GM19395 (cell line): ENCODE results near the gene PNPLA7.

Experiments used
- ATAC-seq: cut with Tn5 transposase; IDR thresholded peaks from one replicate; pipeline ENCODE4 v1.9.1; 2021; ENCODE audit warnings: mild to moderate bottlenecking, moderate library complexity; ENCODE audit not compliant: unreplicated experiment

Gene PNPLA7

GRCh38 chr9:137497921-137498719, 52.1 kb downstream of the PNPLA7 start:
- ATAC-seq, result no peak

DNA sequence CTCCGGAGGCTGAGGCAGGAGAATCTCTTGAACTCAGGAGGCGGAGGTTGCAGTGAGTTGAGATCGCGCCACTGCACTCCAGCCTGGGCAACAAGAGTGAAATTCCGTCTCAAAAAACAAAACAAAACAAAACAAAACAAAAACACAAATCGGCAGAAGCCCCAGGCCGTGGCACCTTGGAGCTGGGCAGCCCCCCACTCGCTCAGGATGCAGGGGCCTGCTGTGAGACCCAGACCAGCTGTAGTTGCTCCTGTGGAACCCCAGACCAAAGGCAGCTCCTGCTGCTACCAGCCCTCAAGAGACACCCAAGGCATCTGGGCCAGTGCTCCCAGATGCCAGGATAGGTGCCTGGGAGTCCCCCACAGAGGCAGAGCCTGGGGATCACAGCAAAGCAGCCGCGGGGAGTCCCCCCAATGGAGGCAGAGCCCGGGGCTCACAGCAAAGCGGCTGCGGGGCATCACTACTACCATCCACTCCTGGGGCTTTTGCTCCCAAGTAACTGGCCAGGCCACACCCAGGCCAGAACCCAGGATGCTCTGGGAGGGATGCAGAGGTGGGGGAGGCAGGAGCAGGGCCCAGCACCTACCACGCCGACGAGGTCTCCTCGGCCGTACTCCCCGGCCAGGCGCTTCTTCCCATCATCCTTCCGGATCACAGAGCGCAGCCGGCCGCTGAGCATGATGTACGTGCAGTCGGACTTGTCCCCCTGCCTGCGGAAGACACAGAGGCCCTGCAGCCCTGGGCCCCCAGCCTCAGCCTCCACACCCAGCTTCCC, 53.4 kb downstream of the PNPLA7 start:
- no peak for ATAC-seq

DNA sequence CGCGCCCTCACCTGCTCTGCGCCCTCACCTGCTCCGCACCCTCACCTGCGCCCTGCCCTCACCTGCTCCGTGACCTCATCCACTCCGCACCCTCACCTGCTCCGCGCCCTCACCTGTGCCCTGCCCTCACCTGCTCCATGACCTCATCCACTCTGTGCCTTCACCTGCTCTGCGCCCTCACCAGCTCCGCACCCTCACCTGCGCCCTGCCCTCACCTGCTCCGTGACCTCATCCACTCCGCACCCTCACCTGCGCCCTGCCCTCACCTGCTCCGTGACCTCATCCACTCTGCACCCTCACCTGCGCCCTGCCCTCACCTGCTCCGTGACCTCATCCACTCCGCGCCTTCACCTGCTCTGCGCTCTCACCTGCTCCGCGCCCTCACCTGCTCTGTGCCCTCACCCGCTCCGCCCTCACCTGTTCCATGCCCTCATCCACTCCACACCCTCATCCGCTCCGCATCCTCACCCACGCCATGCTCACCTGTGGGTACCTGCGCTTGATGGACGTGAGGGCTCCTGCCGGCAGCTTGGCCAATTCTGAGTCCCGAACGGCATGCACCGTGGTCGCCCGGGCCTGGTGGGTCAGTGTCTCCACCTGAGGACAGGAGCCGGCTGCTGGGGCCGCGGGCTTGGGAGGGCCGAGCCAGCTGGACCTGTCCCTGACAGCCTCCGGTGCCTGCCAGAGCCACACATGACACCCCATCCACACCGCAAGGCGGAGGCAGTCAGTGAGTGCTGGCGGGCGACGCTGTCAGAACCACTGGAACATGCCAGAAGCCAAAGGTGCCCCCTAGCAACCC, 55.5 kb downstream of the PNPLA7 start:
- no peak for ATAC-seq

DNA sequence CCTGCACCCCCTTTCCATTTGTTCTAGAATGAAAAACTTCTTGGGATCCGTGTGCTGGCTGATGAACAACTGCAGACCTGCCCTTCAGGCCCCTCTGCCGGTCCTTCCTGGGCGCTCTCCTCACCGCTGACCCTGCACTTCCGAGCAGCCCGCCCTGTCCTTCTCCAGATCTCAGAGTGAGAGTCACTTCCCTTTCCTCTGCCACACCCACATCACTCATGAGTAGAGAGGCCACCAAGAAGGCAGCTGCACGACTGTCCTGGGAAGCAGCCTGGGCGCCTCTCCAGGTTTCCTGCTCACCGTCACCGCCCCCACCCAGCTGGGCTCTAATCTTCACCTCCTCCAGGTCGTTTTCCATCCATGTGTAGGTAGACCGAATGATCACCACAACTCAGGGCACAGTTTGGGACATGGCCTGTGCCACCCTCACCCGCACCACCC, 56.1 kb downstream of the PNPLA7 start:
- ATAC-seq, result no peak

GRCh38 chr9:137493364-137494103, 56.7 kb downstream of the PNPLA7 start:
- no peak for ATAC-seq

DNA sequence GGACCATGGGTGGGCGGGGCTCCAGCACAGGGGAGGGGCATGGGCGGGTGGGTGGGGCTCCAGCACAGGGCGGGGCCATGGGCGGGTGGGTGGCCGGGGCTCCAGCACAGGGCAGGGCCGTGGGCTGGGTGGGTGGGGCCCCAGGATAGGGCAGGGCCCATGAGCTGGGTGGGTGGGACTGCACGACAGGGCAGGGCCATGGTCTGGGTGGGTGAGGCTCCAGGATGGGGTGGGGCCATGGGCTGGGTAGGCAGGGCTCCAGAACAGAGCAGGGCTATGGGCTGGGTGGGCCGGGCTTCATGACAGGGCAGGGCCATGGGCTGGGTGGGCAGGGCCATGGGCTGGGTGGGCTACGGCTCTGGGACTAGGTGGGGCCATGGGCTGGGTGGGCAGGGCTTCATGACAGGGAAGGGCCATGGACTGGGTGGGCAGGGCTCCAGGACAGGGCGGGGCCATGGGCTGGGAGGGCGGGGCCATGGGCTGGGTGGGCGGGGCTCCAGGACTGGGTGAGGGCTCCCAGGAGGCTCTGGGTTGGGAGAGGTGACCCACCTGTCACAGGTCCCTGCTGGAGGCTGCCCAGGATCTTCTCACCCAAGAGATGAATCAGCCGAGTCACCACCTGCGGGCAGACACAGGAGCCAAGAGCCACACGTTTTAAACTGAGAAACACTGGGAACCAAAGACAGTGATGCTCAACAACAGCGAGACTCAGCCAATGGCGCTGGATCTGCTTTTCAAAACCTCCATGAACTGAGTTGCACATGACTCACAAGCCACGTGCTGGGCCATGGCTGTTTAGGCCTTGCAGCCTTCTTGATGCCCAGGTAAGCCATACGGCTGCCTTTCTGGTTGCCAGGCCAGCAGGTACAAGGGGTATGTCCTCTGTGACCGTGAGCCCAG, 57.5 kb downstream of the PNPLA7 start:
- ATAC-seq, result no peak

GRCh38 chr9:137491735-137492432, 58.3 kb downstream of the PNPLA7 start:
- ATAC-seq, result no peak

DNA sequence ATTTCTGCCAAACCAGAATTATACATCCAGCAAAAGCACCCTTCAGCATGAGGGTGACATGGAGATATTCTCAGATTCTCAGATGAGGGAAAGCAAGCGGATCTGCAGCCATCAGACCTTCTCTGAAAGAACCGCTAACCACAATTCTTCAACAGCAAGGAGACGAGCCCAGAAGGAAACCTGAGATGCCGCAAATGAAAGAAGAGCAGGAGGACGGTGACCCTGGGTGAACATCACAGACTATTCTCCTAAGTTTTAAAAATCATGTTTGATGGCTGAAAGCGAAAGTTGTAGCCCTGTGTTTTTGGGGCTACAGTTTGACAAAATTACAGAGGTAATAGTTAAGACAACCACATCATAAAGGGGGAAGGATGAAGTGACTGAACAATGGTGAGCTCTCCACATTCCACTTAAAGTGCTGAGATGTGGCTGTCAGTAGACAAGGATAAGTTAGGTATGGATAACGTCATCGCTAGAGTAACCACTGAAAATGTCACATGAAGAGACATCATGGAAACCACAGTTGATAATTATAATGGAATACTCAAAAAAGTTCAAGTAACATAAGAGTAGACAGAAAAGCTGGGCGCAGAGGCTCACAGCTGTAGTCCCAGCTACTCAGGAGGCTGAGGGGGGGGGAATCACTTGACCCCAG, 59.5 kb downstream of the PNPLA7 start:
- ATAC-seq, result no peak

DNA sequence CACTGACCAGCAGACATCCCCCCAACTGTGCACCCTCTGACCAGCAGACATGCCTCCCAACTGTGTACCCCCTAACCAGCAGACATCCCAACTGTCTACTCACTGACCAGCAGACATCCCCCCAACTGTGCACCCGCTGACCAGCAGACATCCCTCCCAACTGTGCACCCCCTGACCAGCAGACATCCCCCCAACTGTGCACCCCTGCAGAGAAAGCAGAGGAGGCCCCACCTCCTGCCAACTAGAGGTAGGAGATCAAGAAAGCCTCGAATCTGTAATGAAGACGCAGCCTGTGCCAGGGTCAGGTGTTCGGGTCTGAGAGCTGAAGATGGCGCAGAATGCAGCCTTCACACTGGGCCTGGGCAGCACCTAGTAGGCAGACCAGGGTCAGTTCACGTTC, 61.3 kb downstream of the PNPLA7 start:
- ATAC-seq, result no peak

DNA sequence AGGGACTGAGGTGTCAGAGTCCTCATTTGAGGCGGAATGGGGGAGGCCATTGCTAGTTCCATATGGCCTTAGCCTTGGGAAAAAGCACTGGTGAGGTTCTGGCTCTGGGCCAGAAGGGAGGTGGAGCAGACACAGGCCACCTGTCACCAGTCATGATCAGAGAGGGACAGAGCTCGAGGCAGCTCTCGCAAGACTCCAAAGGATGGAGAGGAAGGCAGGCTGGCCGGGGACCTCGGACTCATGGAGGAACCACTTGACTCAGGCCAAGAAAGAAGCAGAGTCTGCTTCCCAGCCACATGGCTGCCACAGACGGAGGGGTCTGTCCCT, 61.9 kb downstream of the PNPLA7 start:
- no peak for ATAC-seq

DNA sequence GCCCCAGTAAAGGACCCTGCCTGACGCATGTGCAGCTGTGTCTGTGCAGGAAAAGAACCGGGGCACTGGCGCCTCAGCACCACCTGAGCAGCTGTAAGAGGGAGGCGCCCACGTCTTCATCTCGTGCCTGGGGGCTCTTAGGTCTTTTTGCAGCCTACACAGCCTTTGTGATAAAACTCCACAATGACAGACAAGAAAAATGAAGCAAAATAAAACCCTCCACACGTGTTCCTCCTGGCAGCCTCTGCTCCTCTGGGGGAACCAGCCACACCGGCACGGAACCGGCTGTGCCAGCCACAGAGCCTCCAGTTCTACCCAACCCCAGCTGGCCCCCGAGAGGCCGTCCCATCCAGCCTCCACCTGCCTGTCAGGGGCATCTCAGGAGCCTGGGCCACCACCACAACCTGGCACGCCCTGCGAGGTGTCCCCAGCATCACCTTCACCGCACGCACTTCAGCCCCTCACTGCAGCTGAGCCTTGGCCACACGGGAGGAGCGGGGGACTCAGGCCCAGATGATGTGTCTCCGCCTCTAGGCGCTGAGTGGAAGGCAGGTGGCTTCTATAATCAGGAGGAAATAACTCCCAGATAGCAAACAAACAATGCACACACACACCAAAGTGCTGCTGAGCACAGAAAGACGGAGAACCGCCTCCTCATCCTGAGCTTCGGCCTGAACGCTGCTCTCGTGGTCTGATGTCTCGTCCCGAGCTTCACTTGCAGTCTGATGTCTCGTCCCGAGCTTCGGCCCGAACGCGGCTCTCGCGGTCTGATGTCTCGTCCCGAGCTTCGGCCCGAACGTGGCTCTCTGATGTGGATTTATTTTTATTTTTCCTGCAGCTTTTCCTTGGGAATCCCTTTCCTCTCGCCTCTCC, 62.5 kb downstream of the PNPLA7 start:
- no peak for ATAC-seq

- no peak for ATAC-seq
Observed at GRCh38 chr9:137486545-137487453, 63.4 kb downstream of the PNPLA7 start.

DNA sequence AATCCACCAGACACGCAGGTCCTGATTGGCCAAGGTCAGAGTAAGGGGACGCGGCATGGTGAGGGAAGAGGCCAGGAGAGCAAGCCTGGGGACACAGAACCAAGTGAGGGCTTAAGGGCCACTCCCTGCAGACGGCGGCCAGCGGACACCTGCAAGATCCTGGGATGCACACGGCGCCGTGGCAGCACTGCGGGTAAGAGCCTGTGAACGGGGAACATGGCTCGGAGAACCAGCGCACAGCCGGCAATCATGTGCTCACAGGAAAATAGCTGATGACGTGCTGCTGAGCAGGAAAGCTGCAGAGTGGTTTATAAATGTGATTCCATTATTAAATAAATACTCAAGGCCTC, 64.1 kb downstream of the PNPLA7 start:
- ATAC-seq, result no peak

- no peak for ATAC-seq
Observed at GRCh38 chr9:137485343-137486140, 64.7 kb downstream of the PNPLA7 start.

GRCh38 chr9:137484551-137485315, 65.5 kb downstream of the PNPLA7 start:
- ATAC-seq, result no peak
